A549 (cell line): ENCODE results near the gene ZIM2. TPM values are rescaled to one million over a fixed set of nuclear protein-coding genes. Genes with fewer than 3 reads are reported as not detected.
"Not testable (repeated sequence)": the region's sequence is repeated elsewhere in the genome, so short reads cannot be mapped to it uniquely, and the experiment has no call there.

Source experiments
- ATAC-seq, 2 experiments: fragments of 200-7000 bp in 1 of 2; fragments of >200 bp in 1 of 2; cut with Nextera tagmentation in 1 of 2; cut with Tn5 transposase in 1 of 2; 3 replicates each; pipeline versions ENCODE4 v1.8.0 to v1.9.1; 2018 to 2020; ENCODE audit warnings: mild to moderate bottlenecking in 1 of 2, moderate library complexity in 1 of 2
- CTCF ChIA-PET: fragments of 300-600 bp; sonication (Branson Sonifier 250); formaldehyde crosslinking; extraction: SDS; loops from one replicate; lab custom pipeline; 2021; ENCODE audit warnings: antibody characterized with exemption, inconsistent platforms; lab: Yijun Ruan, JAX
- POLR2A ChIA-PET: fragments of 350-600 bp; formaldehyde crosslinking; extraction: SDS; loops from one replicate; lab custom pipeline; 2021; ENCODE audit warnings: antibody characterized with exemption, inconsistent platforms; lab: Yijun Ruan, JAX
- DNase-seq, 2 experiments: peaks; one replicate each; pipeline versions ENCODE4 v3.0.0 to v3.0.0-alpha.2; 2011 to 2016; ENCODE audit warnings: low read depth in 1 of 2, low spot score in 1 of 2
- FAIRE-seq: peaks from 2 replicates; lab custom pipeline; 2011; peaks lifted over from hg19 to GRCh38; lab: Jason Lieb, UNC
- H3K27ac ChIP-seq, 2 experiments: fragments of >200 bp; sonication (Bioruptor Twin); formaldehyde crosslinking; 3 replicates each; pipeline ENCODE4 v1.5.1; 2016 to 2017
- H3K4me1 ChIP-seq: fragments of >200 bp; sonication (Bioruptor Twin); formaldehyde crosslinking; 3 replicates; pipeline ENCODE4 v1.6.1; 2016
- H3K4me2 ChIP-seq: fragments of >200 bp; sonication (Bioruptor Twin); formaldehyde crosslinking; 3 replicates; pipeline ENCODE4 v1.6.1; 2016
- H3K4me3 ChIP-seq: fragments of >200 bp; sonication (Bioruptor Twin); formaldehyde crosslinking; 3 replicates; pipeline ENCODE4 v1.5.1; 2016
- H3K9me3 ChIP-seq: fragments of >200 bp; sonication (Bioruptor Twin); formaldehyde crosslinking; 3 replicates; pipeline ENCODE4 v1.6.1; 2016
- BHLHE40 ChIP-seq: IDR thresholded peaks from 2 replicates; pipeline ENCODE4 v1.6.1; 2012; ENCODE audit warnings: low read depth, low read length, inconsistent platforms
- CBX2 ChIP-seq: fragments of 200-600 bp; sonication (generic); IDR thresholded peaks from 2 replicates; pipeline ENCODE4 v1.6.1; 2016; ENCODE audit warnings: low read depth, mild to moderate bottlenecking, borderline replicate concordance
- CHD2 ChIP-seq: fragments of 150-350 bp; IDR thresholded peaks from 2 replicates; pipeline ENCODE4 v1.6.1; 2014; ENCODE audit warnings: low read length; ENCODE audit not compliant: partially characterized antibody
- EHMT2 ChIP-seq: fragments of 200-600 bp; sonication (generic); IDR thresholded peaks from 2 replicates; pipeline ENCODE4 v1.6.1; 2016; ENCODE audit warnings: antibody characterized with exemption, low read depth, mild to moderate bottlenecking, moderate library complexity
- EP300 ChIP-seq, 2 experiments: fragments of >200 bp; sonication (Bioruptor Twin); formaldehyde crosslinking; IDR thresholded peaks; 2 replicates in 1 of 2; 3 replicates in 1 of 2; pipeline ENCODE4 v1.6.1; 2016 to 2017
- ESRRA ChIP-seq: fragments of 150-350 bp; IDR thresholded peaks from 2 replicates; pipeline ENCODE4 v1.6.1; 2014; ENCODE audit warnings: mild to moderate bottlenecking, low read length, borderline replicate concordance
- FOSB ChIP-seq: fragments of 250-450 bp; sonication (Bioruptor Pico); IDR thresholded peaks from 2 replicates; pipeline ENCODE4 v1.5.0; 2020; ENCODE audit warnings: mild to moderate bottlenecking, moderate library complexity
- GATA3 ChIP-seq: IDR thresholded peaks from 2 replicates; pipeline ENCODE4 v1.6.1; 2012; ENCODE audit warnings: borderline replicate concordance
- HDAC2 ChIP-seq: fragments of 200-600 bp; sonication (generic); IDR thresholded peaks from 2 replicates; pipeline ENCODE4 v1.6.1; 2016
- HEYL ChIP-seq: fragments of 250-450 bp; sonication (Bioruptor Pico); IDR thresholded peaks from 2 replicates; pipeline ENCODE4 v1.8.0; 2021; ENCODE audit warnings: mild to moderate bottlenecking, moderate library complexity
- HOXB13 ChIP-seq: fragments of 250-450 bp; sonication (Bioruptor Pico); IDR thresholded peaks from 2 replicates; pipeline ENCODE4 v1.5.0; 2020; ENCODE audit warnings: low read depth, mild to moderate bottlenecking, moderate library complexity
- JUNB ChIP-seq: fragments of >200 bp; sonication (Bioruptor Twin); formaldehyde crosslinking; IDR thresholded peaks from 2 replicates; pipeline ENCODE4 v1.6.1; 2016
- KDM5A ChIP-seq: fragments of 200-600 bp; sonication (generic); IDR thresholded peaks from 2 replicates; pipeline ENCODE4 v1.6.1; 2016; ENCODE audit warnings: antibody characterized with exemption, mild to moderate bottlenecking
- NFE2L2 ChIP-seq: fragments of 150-350 bp; conservative IDR thresholded peaks from 2 replicates; pipeline ENCODE4 v1.6.1; 2014; ENCODE audit warnings: low read length
- PHF8 ChIP-seq: fragments of 200-600 bp; sonication (generic); IDR thresholded peaks from 2 replicates; pipeline ENCODE4 v1.6.1; 2016; ENCODE audit warnings: low read depth, mild to moderate bottlenecking, antibody characterized with exemption, moderate library complexity, borderline replicate concordance
- POLR2A ChIP-seq: IDR thresholded peaks from 2 replicates; pipeline ENCODE4 v1.6.1; 2012; ENCODE audit warnings: mild to moderate bottlenecking, low read length
- RARB ChIP-seq: fragments of 250-450 bp; sonication (Bioruptor Pico); IDR thresholded peaks from 2 replicates; pipeline ENCODE4 v1.8.0; 2021; ENCODE audit warnings: mild to moderate bottlenecking, moderate library complexity
- RFX5 ChIP-seq: fragments of 450-650 bp; IDR thresholded peaks from 2 replicates; pipeline ENCODE4 v1.7.1; 2014; ENCODE audit warnings: antibody characterized with exemption, mild to moderate bottlenecking, moderate library complexity
- RNF2 ChIP-seq: fragments of 200-600 bp; sonication (generic); IDR thresholded peaks from 2 replicates; pipeline ENCODE4 v1.6.1; 2016; ENCODE audit warnings: low read depth, mild to moderate bottlenecking, antibody characterized with exemption, moderate library complexity, borderline replicate concordance
- ZC3H11A ChIP-seq: fragments of 450-650 bp; IDR thresholded peaks from 2 replicates; pipeline ENCODE4 v1.6.1; 2014; ENCODE audit warnings: antibody characterized with exemption, mild to moderate bottlenecking
- ZFP36 ChIP-seq: fragments of 450-650 bp; IDR thresholded peaks from 2 replicates; pipeline ENCODE4 v1.6.1; 2014; ENCODE audit warnings: borderline replicate concordance; ENCODE audit not compliant: partially characterized antibody
- ZSCAN20 ChIP-seq: fragments of 250-450 bp; sonication (Bioruptor Pico); IDR thresholded peaks from 2 replicates; pipeline ENCODE4 v1.8.0; 2022; ENCODE audit warnings: mild to moderate bottlenecking, moderate library complexity
- WGBS: methylation state at CpG from one replicate; pipeline ENCODE4 v1.1.6; 2017; ENCODE audit errors: missing lambda C conversion rate; 5-methylcytosine and 5-hydroxymethylcytosine counted together
- polyA plus RNA-seq, 4 experiments: library from polyadenylated mRNA; depleted of rRNA in 3 of 4; stranded (reverse); fragments of >200 nt; fragmentation: RNase III in 1 of 4; extraction: RNeasy Plus Mini Kit Qiagen cat#74134 plus additional on column Dnase treatment in 1 of 4; gene quantifications; 2 replicates in 3 of 4; 3 replicates in 1 of 4; pipeline ENCODE4 v1.2.3, GENCODE V29; 2011 to 2017
- TF ChIP-seq, protein P1 (sequence below): fragments of >200 bp; sonication (Bioruptor Twin); formaldehyde crosslinking; IDR thresholded peaks from 3 replicates; pipeline ENCODE4 v1.5.1; 2016
- TF ChIP-seq, protein P2 (sequence below): IDR thresholded peaks from 2 replicates; pipeline ENCODE4 v1.6.1; 2012
- TF ChIP-seq, protein P3 (sequence below): IDR thresholded peaks from 2 replicates; pipeline ENCODE4 v1.6.1; 2012; ENCODE audit warnings: low read depth, borderline replicate concordance
- TF ChIP-seq, protein P4 (sequence below): fragments of 450-650 bp; IDR thresholded peaks from 2 replicates; pipeline ENCODE4 v1.6.1; 2014; ENCODE audit warnings: antibody characterized with exemption
- TF ChIP-seq, protein P5 (sequence below): IDR thresholded peaks from 2 replicates; pipeline ENCODE4 v1.6.1; 2012

The ZIM2 gene
- polyA plus RNA-seq, 2 of the 4 experiments (the other 2 are of a cell fraction): not detected

DNA sequence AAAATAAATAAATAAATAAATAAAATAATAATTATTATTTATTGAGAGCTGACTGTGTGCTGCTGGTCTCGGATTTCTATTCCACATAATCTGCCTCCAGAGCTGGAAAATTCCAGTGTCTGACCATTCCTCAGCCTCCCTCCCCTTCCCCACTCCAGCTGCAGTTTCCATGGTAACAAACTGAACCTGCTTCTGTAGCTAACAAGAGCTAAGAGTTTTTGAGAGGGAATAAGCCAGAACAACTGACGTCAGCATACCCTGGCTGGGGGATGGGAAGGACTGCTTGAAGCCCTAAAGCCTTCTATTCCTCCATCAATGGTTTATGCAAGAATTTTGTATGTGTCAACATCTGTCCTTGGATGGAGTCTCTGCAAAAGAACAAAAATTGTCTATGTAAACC is 26.0 kb upstream of the ZIM2 start:
- DNase-seq: no peak
- ChIA-PET POLR2A (no interaction called here), CTCF (interaction anchor here (0.5 kb wide), 1 partner anchor 187 kb away, joined by 3 read pairs; no protein-coding TSS in a partner anchor)
- no peak for FAIRE-seq
- no peak for ATAC-seq
- TF ChIP-seq CBX2: no peak
- no peak for TF ChIP-seq GATA3
- TF ChIP-seq, protein P1, sequence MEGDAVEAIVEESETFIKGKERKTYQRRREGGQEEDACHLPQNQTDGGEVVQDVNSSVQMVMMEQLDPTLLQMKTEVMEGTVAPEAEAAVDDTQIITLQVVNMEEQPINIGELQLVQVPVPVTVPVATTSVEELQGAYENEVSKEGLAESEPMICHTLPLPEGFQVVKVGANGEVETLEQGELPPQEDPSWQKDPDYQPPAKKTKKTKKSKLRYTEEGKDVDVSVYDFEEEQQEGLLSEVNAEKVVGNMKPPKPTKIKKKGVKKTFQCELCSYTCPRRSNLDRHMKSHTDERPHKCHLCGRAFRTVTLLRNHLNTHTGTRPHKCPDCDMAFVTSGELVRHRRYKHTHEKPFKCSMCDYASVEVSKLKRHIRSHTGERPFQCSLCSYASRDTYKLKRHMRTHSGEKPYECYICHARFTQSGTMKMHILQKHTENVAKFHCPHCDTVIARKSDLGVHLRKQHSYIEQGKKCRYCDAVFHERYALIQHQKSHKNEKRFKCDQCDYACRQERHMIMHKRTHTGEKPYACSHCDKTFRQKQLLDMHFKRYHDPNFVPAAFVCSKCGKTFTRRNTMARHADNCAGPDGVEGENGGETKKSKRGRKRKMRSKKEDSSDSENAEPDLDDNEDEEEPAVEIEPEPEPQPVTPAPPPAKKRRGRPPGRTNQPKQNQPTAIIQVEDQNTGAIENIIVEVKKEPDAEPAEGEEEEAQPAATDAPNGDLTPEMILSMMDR: no peak
- no peak for TF ChIP-seq POLR2A
- TF ChIP-seq RNF2: no peak
- TF ChIP-seq ESRRA: no peak
- TF ChIP-seq, protein P2, sequence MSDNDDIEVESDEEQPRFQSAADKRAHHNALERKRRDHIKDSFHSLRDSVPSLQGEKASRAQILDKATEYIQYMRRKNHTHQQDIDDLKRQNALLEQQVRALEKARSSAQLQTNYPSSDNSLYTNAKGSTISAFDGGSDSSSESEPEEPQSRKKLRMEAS: no peak
- no peak for TF ChIP-seq RARB (CRISPR knock-in tag)
- TF ChIP-seq RFX5: no peak
- TF ChIP-seq CHD2: no peak
- no peak for TF ChIP-seq KDM5A
- TF ChIP-seq NFE2L2: no peak
- no peak for TF ChIP-seq BHLHE40
- no peak for TF ChIP-seq PHF8
- Histone ChIP-seq H3K4me2 (no peak overlapping the region), H3K4me1 (no peaks in the 10 kb centered on the region), H3K4me3 (no peak overlapping the region), H3K9me3 (peaks cover 59% of the 10 kb centered on the region), H3K27ac (no peak overlapping the region)
- 0% methylated on average over 2 of the region's 2 CpGs for WGBS

DNA sequence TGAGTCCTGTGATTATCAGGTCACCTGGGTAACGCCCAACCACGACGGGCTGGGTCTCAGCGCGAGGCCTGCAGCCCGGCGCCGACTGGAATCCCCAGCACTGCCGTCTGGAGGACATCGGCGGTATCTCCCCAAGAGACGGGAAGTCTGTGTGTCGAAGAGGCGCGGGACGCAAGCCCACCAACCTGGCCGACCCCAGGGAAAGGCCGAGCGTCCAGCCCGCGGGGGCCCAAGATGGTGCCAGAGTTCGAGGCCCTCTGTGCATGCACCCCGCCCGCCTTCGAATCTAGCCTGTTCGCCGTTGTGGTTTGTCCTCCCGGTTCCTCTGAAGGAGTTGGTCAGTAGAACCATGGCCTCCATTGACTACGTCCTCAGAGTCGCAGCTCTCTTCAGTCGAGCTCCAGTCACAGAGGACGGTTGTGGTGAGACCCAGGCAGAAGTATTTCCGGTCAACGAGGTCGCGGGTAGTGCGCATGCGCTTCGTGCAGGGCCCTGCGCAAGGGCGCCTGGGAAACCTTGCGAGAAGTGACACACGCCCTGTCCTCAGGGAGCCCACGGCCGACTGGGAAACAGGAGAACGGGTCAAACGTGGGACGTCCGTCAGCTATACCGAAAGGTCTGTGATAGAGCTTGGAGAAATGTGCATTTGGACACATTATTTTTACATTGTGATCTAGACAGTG is 24.1 kb upstream of the ZIM2 start:
- Histone ChIP-seq H3K4me1 (no peaks in the 10 kb centered on the region), H3K27ac (no peak overlapping the region), H3K4me2 (no peak overlapping the region), H3K9me3 (peaks cover 63% of the 10 kb centered on the region), H3K4me3 (no peak overlapping the region)
- no peak for FAIRE-seq
- CTCF ChIA-PET: no interaction called here
- no peak for DNase-seq
- POLR2A ChIA-PET: no interaction called here
- 66% methylated on average over 50 of the region's 50 CpGs for WGBS
- ATAC-seq: no peak
- no peak for TF ChIP-seq EP300 (IDR thresholded peaks at IDR 0.05)

DNA sequence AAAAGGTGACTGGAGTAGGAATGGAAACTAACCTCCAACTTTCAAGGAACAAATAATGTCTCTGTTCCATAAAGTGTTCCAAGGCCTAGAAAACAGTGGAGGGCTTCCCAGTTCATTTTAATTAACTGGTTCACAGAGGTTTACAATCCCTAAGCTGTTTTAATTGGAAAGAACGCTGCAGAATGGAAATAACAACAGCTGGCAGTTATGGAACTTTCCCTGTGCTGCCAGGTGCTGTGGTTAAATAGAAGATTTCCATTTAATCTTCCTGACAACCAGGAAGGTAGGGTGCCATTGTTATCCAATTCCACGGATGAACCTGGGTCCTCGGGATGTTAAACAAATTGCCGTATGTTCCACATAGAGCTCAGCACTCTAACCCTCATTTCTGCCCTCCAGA is 22.2 kb upstream of the ZIM2 start:
- TF ChIP-seq HEYL (CRISPR knock-in tag) (no peak), EHMT2 (no peak), ZFP36 (no peak), ZC3H11A (no peak), HOXB13 (CRISPR knock-in tag) (no peak), FOSB (no peak), ZSCAN20 (CRISPR knock-in tag) (no peak), CBX2 (no peak), NFE2L2 (no peak), BHLHE40 (no peak), HDAC2 (no peak), JUNB (no peak)
- TF ChIP-seq, protein P3, sequence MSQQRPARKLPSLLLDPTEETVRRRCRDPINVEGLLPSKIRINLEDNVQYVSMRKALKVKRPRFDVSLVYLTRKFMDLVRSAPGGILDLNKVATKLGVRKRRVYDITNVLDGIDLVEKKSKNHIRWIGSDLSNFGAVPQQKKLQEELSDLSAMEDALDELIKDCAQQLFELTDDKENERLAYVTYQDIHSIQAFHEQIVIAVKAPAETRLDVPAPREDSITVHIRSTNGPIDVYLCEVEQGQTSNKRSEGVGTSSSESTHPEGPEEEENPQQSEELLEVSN: no peak
- TF ChIP-seq, protein P4, sequence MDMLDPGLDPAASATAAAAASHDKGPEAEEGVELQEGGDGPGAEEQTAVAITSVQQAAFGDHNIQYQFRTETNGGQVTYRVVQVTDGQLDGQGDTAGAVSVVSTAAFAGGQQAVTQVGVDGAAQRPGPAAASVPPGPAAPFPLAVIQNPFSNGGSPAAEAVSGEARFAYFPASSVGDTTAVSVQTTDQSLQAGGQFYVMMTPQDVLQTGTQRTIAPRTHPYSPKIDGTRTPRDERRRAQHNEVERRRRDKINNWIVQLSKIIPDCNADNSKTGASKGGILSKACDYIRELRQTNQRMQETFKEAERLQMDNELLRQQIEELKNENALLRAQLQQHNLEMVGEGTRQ: no peak
- TF ChIP-seq, protein P2: no peak
- TF ChIP-seq, protein P5, sequence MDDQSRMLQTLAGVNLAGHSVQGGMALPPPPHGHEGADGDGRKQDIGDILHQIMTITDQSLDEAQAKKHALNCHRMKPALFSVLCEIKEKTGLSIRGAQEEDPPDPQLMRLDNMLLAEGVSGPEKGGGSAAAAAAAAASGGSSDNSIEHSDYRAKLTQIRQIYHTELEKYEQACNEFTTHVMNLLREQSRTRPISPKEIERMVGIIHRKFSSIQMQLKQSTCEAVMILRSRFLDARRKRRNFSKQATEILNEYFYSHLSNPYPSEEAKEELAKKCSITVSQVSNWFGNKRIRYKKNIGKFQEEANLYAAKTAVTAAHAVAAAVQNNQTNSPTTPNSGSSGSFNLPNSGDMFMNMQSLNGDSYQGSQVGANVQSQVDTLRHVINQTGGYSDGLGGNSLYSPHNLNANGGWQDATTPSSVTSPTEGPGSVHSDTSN: no peak
- H3K27ac ChIP-seq: no peak overlapping the region
- 12% methylated on average over 4 of the region's 4 CpGs for WGBS
- DNase-seq (no peak), ATAC-seq (no peak), FAIRE-seq (no peak)
- CTCF ChIA-PET: no interaction called here
- H3K4me2 ChIP-seq: no peak overlapping the region
- POLR2A ChIA-PET: no interaction called here
- peaks cover 60% of the 10 kb centered on the region for H3K9me3 ChIP-seq
- H3K4me1 ChIP-seq: no peaks in the 10 kb centered on the region
- no peak overlapping the region for H3K4me3 ChIP-seq

DNA sequence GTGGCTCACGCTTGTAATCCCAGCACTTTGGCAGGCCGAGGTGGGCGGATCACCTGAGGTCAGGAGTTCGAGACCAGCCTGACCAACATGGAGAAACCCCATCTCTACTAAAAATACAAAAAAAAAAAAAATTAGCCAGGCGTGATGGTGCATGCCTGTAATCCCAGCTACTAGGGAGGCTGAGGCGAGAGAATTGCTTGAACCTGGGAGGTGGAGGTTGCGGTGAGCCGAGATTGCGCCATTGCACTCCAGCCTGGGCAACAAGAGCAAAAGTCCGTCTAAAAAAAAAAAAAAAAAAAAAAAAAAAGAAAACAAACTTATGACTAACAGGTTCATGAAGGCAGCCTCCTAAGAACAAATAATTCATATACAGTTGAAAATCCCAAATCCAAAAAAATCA is 19.9 kb upstream of the ZIM2 start:
- DNase-seq, POLR2A ChIA-PET, H3K27ac ChIP-seq, H3K4me3 ChIP-seq, CTCF ChIA-PET, H3K4me2 ChIP-seq, FAIRE-seq, H3K4me1 ChIP-seq, ATAC-seq: not testable (repeated sequence)
- 5% methylated on average over 10 of the region's 10 CpGs for WGBS
- peaks cover 54% of the 10 kb centered on the region for H3K9me3 ChIP-seq
